Panc1 (cell line): ENCODE measurements around the gene ARL15.

Source experiments
- CTCF ChIP-seq: fragments of 450-650 bp; IDR thresholded peaks from 2 replicates; pipeline ENCODE4 v1.5.1; 2017; ENCODE audit warnings: mild to moderate bottlenecking
- POLR2AphosphoS5 ChIP-seq: IDR thresholded peaks from 2 replicates; pipeline ENCODE4 v1.6.1; 2012; ENCODE audit warnings: mild to moderate bottlenecking, low read depth, low read length, moderate library complexity
- REST ChIP-seq, 2 experiments: IDR thresholded peaks; 2 replicates each; pipeline ENCODE4 v1.6.1; 2011 to 2012; ENCODE audit warnings: low read depth in 2 of 2, control low read depth in 1 of 2, low read length in 1 of 2, mild to moderate bottlenecking in 1 of 2, moderate library complexity in 1 of 2; ENCODE audit not compliant: insufficient read depth in 1 of 2
- SIN3A ChIP-seq: IDR thresholded peaks from 2 replicates; pipeline ENCODE4 v1.6.1; 2012; ENCODE audit warnings: low read depth, mild to moderate bottlenecking, low read length, moderate library complexity, borderline replicate concordance; ENCODE audit not compliant: insufficient read depth
- TCF7L2 ChIP-seq: IDR thresholded peaks from 2 replicates; pipeline ENCODE4 v1.6.1; 2011; ENCODE audit warnings: mild to moderate bottlenecking, low read depth, low read length, inconsistent platforms

GRCh38 chr5:54133917-54134316 lies 176.5 kb downstream of the ARL15 start:
- TF ChIP-seq CTCF (no peak), SIN3A (no peak), TCF7L2 (no peak), POLR2AphosphoS5 (no peak), REST (IDR thresholded peaks at IDR 0.05; ENCODE audit: insufficient read depth in 1 of 2, low read depth in 2 of 2, low read length in 1 of 2) (no peak)
